CD4-positive, alpha-beta memory T cell (primary cell): Measurements from ENCODE around the gene AACS. TPM values are rescaled to one million over a fixed set of nuclear protein-coding genes. Genes with fewer than 3 reads are reported as not detected.
A peak's percentile ranks its signal among the peaks of the same experiment; 100 is the strongest.
"Not testable (repeated sequence)": the region's sequence is repeated elsewhere in the genome, so short reads cannot be mapped to it uniquely, and the experiment has no call there.

Experiments used
- CTCF ChIA-PET: fragments of 350-600 bp; sonication (Branson Sonifier 250); formaldehyde crosslinking; loops from one replicate; lab custom pipeline; 2021; ENCODE audit warnings: inconsistent platforms; ENCODE audit not compliant: partially characterized antibody; lab: Charles Lee
- POLR2A ChIA-PET: fragments of 350-600 bp; sonication (Branson Sonifier 250); formaldehyde crosslinking; loops from one replicate; lab custom pipeline; 2021; ENCODE audit not compliant: partially characterized antibody; lab: Charles Lee
- DNase-seq, 5 donors: peaks; one replicate each; pipeline versions ENCODE4 v3.0.0 to v3.0.0-alpha.2; 2020 to 2022; ENCODE audit warnings: mixed read lengths in 1 of 5
- H3K27ac ChIP-seq: one replicate; pipeline ENCODE4 v1.7.0; 2013; ENCODE audit warnings: low read depth, low read length
- H3K27me3 ChIP-seq: 2 replicates; pipeline ENCODE4 v1.7.0; 2013; ENCODE audit warnings: mild to moderate bottlenecking, low read length, moderate library complexity; ENCODE audit not compliant: insufficient read depth
- H3K36me3 ChIP-seq: 2 replicates; pipeline ENCODE4 v1.7.0; 2013; ENCODE audit warnings: mild to moderate bottlenecking, low read length, moderate library complexity; ENCODE audit not compliant: insufficient read depth
- H3K4me1 ChIP-seq: 2 replicates; pipeline ENCODE4 v1.7.0; 2013; ENCODE audit warnings: mild to moderate bottlenecking, low read length, moderate library complexity; ENCODE audit not compliant: insufficient read depth
- H3K4me3 ChIP-seq, 2 donors: one replicate each; pipeline ENCODE4 v1.7.0; 2013; ENCODE audit warnings: low read length in 2 of 2, mild to moderate bottlenecking in 1 of 2
- H3K9me3 ChIP-seq, 2 donors: one replicate each; pipeline ENCODE4 v1.7.0; 2013; ENCODE audit warnings: low read length in 2 of 2, control low read depth in 1 of 2; ENCODE audit not compliant: control insufficient read depth in 1 of 2
- H3K27ac Mint-ChIP-seq, 7 donors: one replicate each; pipeline ENCODE4 v1.8.0; 2020 to 2021; ENCODE audit warnings: mixed read lengths in 7 of 7, mild to moderate bottlenecking in 6 of 7, inconsistent platforms in 3 of 7, moderate library complexity in 3 of 7
- H3K27me3 Mint-ChIP-seq, 2 donors: one replicate each; pipeline ENCODE4 v1.8.0; 2020 to 2021; ENCODE audit warnings: mixed read lengths in 2 of 2
- H3K36me3 Mint-ChIP-seq, 2 donors: one replicate each; pipeline ENCODE4 v1.8.0; 2020 to 2021; ENCODE audit warnings: mixed read lengths in 2 of 2, inconsistent platforms in 1 of 2, mild to moderate bottlenecking in 1 of 2
- H3K4me1 Mint-ChIP-seq, 4 donors: one replicate each; pipeline ENCODE4 v1.8.0; 2020 to 2021; ENCODE audit warnings: mixed read lengths in 4 of 4, mild to moderate bottlenecking in 1 of 4
- H3K4me3 Mint-ChIP-seq, 8 donors: one replicate each; pipeline ENCODE4 v1.8.0; 2020 to 2021; ENCODE audit warnings: mixed read lengths in 8 of 8, mild to moderate bottlenecking in 7 of 8, moderate library complexity in 6 of 8, inconsistent platforms in 3 of 8
- H3K9me3 Mint-ChIP-seq, 8 donors: one replicate each; pipeline ENCODE4 v1.8.0; 2020 to 2021; ENCODE audit warnings: mixed read lengths in 8 of 8, mild to moderate bottlenecking in 5 of 8, inconsistent platforms in 3 of 8, moderate library complexity in 1 of 8
- intact Hi-C: fragments of 100-400 bp; cut with micrococcal nuclease; formaldehyde crosslinking; loops from one replicate; pipeline ENCODE4 v1.15.1; 2023
- polyA plus RNA-seq, 2 donors: library from polyadenylated mRNA; unstranded; fragments of 300-500 nt; fragmentation: Illumina TruSeq; gene quantifications; one replicate each; pipeline ENCODE4 v1.2.3, GENCODE V29; 2021
- total RNA-seq, 2 experiments: library from RNA; stranded (reverse); gene quantifications; one replicate each; pipeline ENCODE4 v1.2.3, GENCODE V29; 2021

The AACS gene
- total and polyA plus RNA-seq, 4 experiments from 2014 or later, result 9.7 to 12.5 (median 12.0) TPM

DNA sequence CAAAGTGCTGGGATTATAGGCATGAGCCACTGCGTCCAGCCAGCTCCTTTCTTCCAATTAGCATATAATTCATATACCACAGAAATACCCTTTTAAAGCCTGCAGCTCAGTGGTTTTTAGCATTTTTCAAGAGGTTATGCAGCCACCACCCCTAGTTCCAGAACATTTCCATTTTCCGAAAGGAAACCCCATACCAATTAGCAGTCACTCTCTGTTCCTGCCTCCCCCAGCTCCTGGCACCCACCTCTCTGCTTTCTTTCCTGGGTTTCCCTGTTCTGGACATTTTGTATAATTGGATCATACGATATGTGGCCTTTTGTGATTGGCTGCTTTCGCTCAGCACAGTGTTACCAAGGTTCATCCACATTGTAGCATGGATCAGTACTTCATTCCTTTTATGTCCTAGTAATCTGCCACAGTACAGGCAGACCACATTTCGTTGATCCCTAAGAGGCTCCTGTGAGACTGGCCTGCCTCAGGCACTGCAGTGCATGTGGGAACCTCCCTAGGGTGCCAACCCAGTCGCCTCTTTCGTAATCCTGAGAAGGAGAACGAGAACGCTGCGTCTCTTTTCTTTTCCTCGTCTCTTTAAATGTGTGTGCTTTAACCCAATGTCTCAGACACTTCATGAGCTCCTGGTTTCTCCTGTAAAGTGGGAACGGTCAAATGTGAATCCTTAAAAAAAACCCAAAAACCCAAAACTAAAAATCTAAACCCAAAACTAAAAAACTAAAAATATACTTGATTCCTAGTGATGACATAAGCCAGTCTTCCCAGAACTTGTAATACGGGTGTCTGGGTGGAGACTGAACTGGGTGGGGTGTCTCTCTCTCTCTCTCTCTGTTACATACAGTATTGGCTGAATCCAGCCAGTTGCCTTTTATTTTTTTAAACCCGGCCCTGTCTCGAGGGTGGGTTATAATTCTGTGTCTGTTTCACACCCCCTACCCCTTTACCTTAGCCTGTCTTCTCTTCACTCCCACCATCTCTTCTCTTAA, 14.7 kb downstream of the AACS start:
- Mint-ChIP-seq H3K27me3 (no peaks in the 10 kb centered on the region), H3K27ac (no peak overlapping the region), H3K4me1 (no peaks in the 10 kb centered on the region), H3K36me3 (peaks cover 35 to 42% of the 10 kb centered on the region in 2 donors), H3K4me3 (no peak overlapping the region), H3K9me3 (no peaks in the 10 kb centered on the region)
- H3K27me3 ChIP-seq, result no peaks in the 10 kb centered on the region
- no peaks in the 10 kb centered on the region for H3K4me1 ChIP-seq
- CTCF ChIA-PET, result no interaction called here
- POLR2A ChIA-PET, result no interaction called here
- no peak for DNase-seq
- no peak overlapping the region for H3K27ac ChIP-seq
- H3K36me3 ChIP-seq, result peaks cover 4% of the 10 kb centered on the region
- H3K4me3 ChIP-seq, result no peak overlapping the region
- intact Hi-C loops, result no loop called here
- no peaks in the 10 kb centered on the region for H3K9me3 ChIP-seq

DNA sequence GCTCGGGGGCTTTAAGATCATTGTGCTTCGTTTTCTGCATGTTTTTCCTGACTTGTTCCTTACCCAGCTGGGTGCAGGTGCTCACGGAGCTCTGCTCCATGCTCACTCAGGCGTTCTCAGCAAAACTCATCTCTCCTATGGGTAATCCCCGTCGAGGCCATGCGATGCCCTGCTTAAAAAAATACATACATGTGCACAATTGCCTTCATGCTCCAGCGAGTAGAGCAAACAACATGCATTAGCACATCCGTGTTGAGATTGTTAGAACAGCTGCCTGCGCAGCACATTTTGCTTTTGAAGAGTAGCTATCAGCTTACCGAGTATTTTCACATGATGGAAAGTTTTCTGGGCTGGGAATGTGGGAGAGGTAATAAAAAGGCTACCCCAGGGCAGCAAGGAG, 16.2 kb downstream of the AACS start:
- H3K4me3 Mint-ChIP-seq, result no peak overlapping the region
- H3K4me3 ChIP-seq, result no peak overlapping the region
- H3K4me1 Mint-ChIP-seq, result no peaks in the 10 kb centered on the region
- H3K27ac Mint-ChIP-seq, result peak overlapping the region in 1 of 7 donors; percentile 52
- no peaks in the 10 kb centered on the region for H3K4me1 ChIP-seq
- H3K36me3 Mint-ChIP-seq, result peaks cover 34 to 40% of the 10 kb centered on the region in 2 donors
- CTCF ChIA-PET, result interaction anchor here (1.1 kb wide), 1 partner anchor 16 kb away, joined by 3 read pairs; no protein-coding TSS in a partner anchor
- POLR2A ChIA-PET, result no interaction called here
- no peaks in the 10 kb centered on the region for H3K9me3 Mint-ChIP-seq
- no peaks in the 10 kb centered on the region for H3K9me3 ChIP-seq
- intact Hi-C loops, result no loop called here
- H3K27ac ChIP-seq, result no peak overlapping the region
- no peaks in the 10 kb centered on the region for H3K27me3 Mint-ChIP-seq
- no peak for DNase-seq
- no peaks in the 10 kb centered on the region for H3K27me3 ChIP-seq
- peaks cover 4% of the 10 kb centered on the region for H3K36me3 ChIP-seq

DNA sequence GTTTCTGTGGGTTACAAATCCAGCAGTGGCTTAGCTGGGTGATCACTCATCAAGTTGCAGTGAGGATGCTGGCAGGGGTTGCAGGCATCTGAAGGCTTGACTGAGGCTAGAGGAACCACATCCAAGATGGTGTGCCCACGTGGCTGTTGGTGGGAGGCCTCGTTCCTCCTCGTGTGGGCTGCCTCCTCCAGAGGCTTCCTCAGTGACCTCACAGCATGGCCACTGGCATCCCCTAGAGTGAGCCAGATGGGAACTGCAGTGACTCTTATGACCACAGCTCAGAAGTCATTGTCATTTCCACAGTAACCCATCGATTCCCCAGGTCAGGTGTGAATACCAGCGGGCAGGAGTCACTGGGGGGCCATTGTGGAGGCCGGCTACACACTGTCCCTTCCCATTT, 17.8 kb downstream of the AACS start:
- Mint-ChIP-seq H3K27ac (peak overlapping the region in 1 of 7 donors; percentile 64), H3K4me1 (no peaks in the 10 kb centered on the region), H3K9me3 (no peaks in the 10 kb centered on the region), H3K27me3 (no peaks in the 10 kb centered on the region), H3K4me3 (no peak overlapping the region), H3K36me3 (peaks cover 36 to 43% of the 10 kb centered on the region in 2 donors)
- Histone ChIP-seq H3K27me3 (no peaks in the 10 kb centered on the region), H3K9me3 (no peaks in the 10 kb centered on the region), H3K4me3 (no peak overlapping the region), H3K4me1 (no peaks in the 10 kb centered on the region), H3K36me3 (no peaks in the 10 kb centered on the region), H3K27ac (no peak overlapping the region)
- intact Hi-C loops, result no loop called here
- CTCF ChIA-PET, result no interaction called here
- POLR2A ChIA-PET, result no interaction called here
- DNase-seq, result no peak

- H3K4me3 Mint-ChIP-seq, H3K9me3 ChIP-seq, H3K27ac ChIP-seq, H3K36me3 ChIP-seq, DNase-seq, intact Hi-C loops, H3K27me3 Mint-ChIP-seq, H3K4me1 Mint-ChIP-seq, H3K9me3 Mint-ChIP-seq, H3K27me3 ChIP-seq, POLR2A ChIA-PET, H3K4me1 ChIP-seq, CTCF ChIA-PET, H3K4me3 ChIP-seq, H3K27ac Mint-ChIP-seq: not testable (repeated sequence)
- peaks cover 24 to 31% of the 10 kb centered on the region in 2 donors for H3K36me3 Mint-ChIP-seq
Measured at GRCh38 chr12:125088199-125088598, 23.0 kb downstream of the AACS start.

DNA sequence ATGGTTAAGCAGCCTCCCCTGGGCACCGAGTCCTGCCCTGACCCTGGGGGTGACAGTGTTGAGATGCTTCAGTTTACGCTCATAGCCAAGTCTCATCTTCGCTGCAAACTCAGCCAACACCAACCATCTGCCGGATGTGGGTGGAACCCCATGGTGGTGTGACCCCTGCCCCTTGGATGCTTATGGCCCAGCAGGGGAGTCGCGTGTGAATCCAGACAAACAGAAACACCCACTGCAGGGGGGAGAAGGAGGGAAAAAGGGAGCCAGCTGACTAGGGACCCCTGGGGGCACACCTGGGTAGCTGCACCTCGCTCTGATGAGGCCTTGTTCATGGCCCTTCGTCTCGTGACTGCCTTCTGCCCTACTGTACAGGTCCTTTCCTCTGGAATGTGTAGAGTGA, 23.8 kb downstream of the AACS start:
- peaks cover 0 to 2% (median 0%) of the 10 kb centered on the region in 4 donors for H3K4me1 Mint-ChIP-seq
- peaks cover 2% of the 10 kb centered on the region for H3K36me3 ChIP-seq
- ChIA-PET POLR2A (no interaction called here), CTCF (no interaction called here)
- no peak for DNase-seq
- H3K27me3 Mint-ChIP-seq, result no peaks in the 10 kb centered on the region
- no peak overlapping the region for H3K4me3 Mint-ChIP-seq
- no peak overlapping the region for H3K4me3 ChIP-seq
- H3K9me3 ChIP-seq, result no peaks in the 10 kb centered on the region
- intact Hi-C loops, result no loop called here
- H3K27ac ChIP-seq, result no peak overlapping the region
- no peaks in the 10 kb centered on the region for H3K27me3 ChIP-seq
- no peak overlapping the region for H3K27ac Mint-ChIP-seq
- no peaks in the 10 kb centered on the region for H3K9me3 Mint-ChIP-seq
- peaks cover 26 to 29% of the 10 kb centered on the region in 2 donors for H3K36me3 Mint-ChIP-seq
- no peaks in the 10 kb centered on the region for H3K4me1 ChIP-seq

- Mint-ChIP-seq H3K27me3 (no peaks in the 10 kb centered on the region), H3K27ac (no peak overlapping the region), H3K4me3 (no peak overlapping the region), H3K4me1 (peaks cover 0 to 2% (median 0%) of the 10 kb centered on the region in 4 donors), H3K36me3 (peaks cover 30 to 33% of the 10 kb centered on the region in 2 donors), H3K9me3 (no peaks in the 10 kb centered on the region)
- ChIA-PET POLR2A (no interaction called here), CTCF (no interaction called here)
- no peak for DNase-seq
- no peak overlapping the region for H3K4me3 ChIP-seq
- no peaks in the 10 kb centered on the region for H3K4me1 ChIP-seq
- no peaks in the 10 kb centered on the region for H3K9me3 ChIP-seq
- H3K36me3 ChIP-seq, result peaks cover 2% of the 10 kb centered on the region
- intact Hi-C loops, result no loop called here
- H3K27me3 ChIP-seq, result no peaks in the 10 kb centered on the region
- H3K27ac ChIP-seq, result no peak overlapping the region
Measured at GRCh38 chr12:125089626-125090025, 24.4 kb downstream of the AACS start.

- no peaks in the 10 kb centered on the region for H3K27me3 Mint-ChIP-seq
- Histone ChIP-seq H3K27ac (no peak overlapping the region), H3K4me1 (no peaks in the 10 kb centered on the region), H3K4me3 (no peak overlapping the region), H3K9me3 (no peaks in the 10 kb centered on the region), H3K36me3 (peaks cover 2% of the 10 kb centered on the region), H3K27me3 (no peaks in the 10 kb centered on the region)
- H3K9me3 Mint-ChIP-seq, result no peaks in the 10 kb centered on the region
- no peak overlapping the region for H3K4me3 Mint-ChIP-seq
- intact Hi-C loops, result no loop called here
- DNase-seq, result no peak
- CTCF ChIA-PET, result no interaction called here
- peaks cover 0 to 2% (median 0%) of the 10 kb centered on the region in 4 donors for H3K4me1 Mint-ChIP-seq
- peaks cover 29 to 33% of the 10 kb centered on the region in 2 donors for H3K36me3 Mint-ChIP-seq
- H3K27ac Mint-ChIP-seq, result no peak overlapping the region
- POLR2A ChIA-PET, result no interaction called here
Measured at GRCh38 chr12:125090437-125090836, 25.2 kb downstream of the AACS start.
